ENCODE data around the gene RTP2. TPM values are rescaled to one million over a fixed set of nuclear protein-coding genes. Genes with fewer than 3 reads are reported as not detected.
A peak's percentile ranks its signal among the peaks of the same experiment; 100 is the strongest.

Gene RTP2
- total RNA-seq, 2 experiments from 2014 or later, result not detected

DNA sequence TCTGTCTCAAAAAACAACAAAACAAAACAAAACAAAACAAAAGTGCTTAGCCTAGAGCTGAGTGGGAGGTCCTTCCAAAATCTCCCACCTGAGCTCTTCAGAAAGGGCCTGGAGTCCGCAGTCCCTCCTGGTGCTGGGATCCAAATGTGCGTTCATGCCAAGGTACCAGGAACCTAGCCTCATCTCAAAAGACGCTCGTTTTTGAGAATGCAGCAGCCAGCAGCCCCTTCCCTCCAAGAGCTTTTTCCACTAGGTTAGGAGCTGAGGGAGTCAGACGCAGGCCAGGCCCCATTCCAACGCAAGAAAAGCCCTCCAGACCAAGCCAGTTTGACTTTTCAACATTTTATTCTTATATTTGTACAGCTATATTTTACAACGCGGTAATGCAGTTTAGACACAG lies 18.7 kb upstream of the RTP2 start:
- Mint-ChIP-seq H3K36me3 (ENCODE audit: low read depth) (peaks cover 15% of the 10 kb centered on the region), H3K4me1 (no peaks in the 10 kb centered on the region), H3K27ac (no peak overlapping the region), H3K4me3 (no peak overlapping the region), H3K27me3 (no peaks in the 10 kb centered on the region), H3K9me3 (no peaks in the 10 kb centered on the region)
- ChIA-PET CTCF (interaction anchor here (0.6 to 1.3 kb wide), 3 partner anchors 19 to 994 kb away, joined by 3 read pairs; no protein-coding TSS in a partner anchor), POLR2A (no interaction called here)
- DNase-seq, result no peak

DNA sequence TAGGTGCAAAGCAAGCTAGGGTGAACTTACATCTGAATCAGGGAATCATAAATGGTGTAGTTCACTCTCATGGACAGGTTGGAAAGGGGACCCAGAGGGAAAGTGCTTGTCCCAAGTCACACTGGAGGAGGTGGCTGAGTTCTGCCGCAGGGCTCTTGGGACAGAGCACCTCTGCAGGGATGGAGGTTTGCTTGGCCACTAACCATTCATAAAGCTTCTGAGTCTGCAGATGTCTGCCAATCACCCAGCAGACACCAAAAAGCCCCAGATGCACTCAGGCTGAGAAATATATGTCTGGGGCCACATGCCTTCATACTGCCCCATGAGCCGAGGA lies 17.9 kb upstream of the RTP2 start:
- peaks cover under 1% of the 10 kb centered on the region for H3K27me3 Mint-ChIP-seq

GRCh38 chr3:187719628-187720336 lies 17.4 kb upstream of the RTP2 start:
- Mint-ChIP-seq H3K27ac (no peak overlapping the region), H3K9me3 (no peaks in the 10 kb centered on the region), H3K4me3 (no peak overlapping the region), H3K36me3 (ENCODE audit: low read depth) (peaks cover 9% of the 10 kb centered on the region), H3K27me3 (peaks cover 3% of the 10 kb centered on the region), H3K4me1 (no peaks in the 10 kb centered on the region)
- DNase-seq, result no peak
- CTCF ChIA-PET, result interaction anchor here (1.0 to 6.9 kb wide), 4 partner anchors 20 to 499 kb away, joined by 3 to 45 read pairs (median 4); no protein-coding TSS in a partner anchor
- POLR2A ChIA-PET, result no interaction called here

More for the DNA sequence above, 17.9 kb upstream of the RTP2 start:
- ChIA-PET CTCF (interaction anchor here (0.6 to 6.9 kb wide), 4 partner anchors 20 to 995 kb away, joined by 3 to 45 read pairs (median 3); no protein-coding TSS in a partner anchor), POLR2A (no interaction called here)
- Mint-ChIP-seq H3K4me1 (no peaks in the 10 kb centered on the region), H3K27ac (no peak overlapping the region), H3K9me3 (no peaks in the 10 kb centered on the region), H3K4me3 (no peak overlapping the region), H3K36me3 (ENCODE audit: low read depth) (peaks cover 13% of the 10 kb centered on the region)
- no peak for DNase-seq

GRCh38 chr3:187718802-187719201 lies 16.4 kb upstream of the RTP2 start:
- Mint-ChIP-seq H3K4me3 (no peak overlapping the region), H3K9me3 (no peaks in the 10 kb centered on the region), H3K4me1 (peaks cover 8% of the 10 kb centered on the region), H3K27ac (no peak overlapping the region), H3K36me3 (ENCODE audit: low read depth) (peaks cover 4% of the 10 kb centered on the region), H3K27me3 (peaks cover 6% of the 10 kb centered on the region)
- CTCF ChIA-PET, result interaction anchor here (1.0 to 6.9 kb wide), 4 partner anchors 22 to 398 kb away, joined by 4 to 45 read pairs (median 6); no protein-coding TSS in a partner anchor
- DNase-seq, result no peak
- POLR2A ChIA-PET, result no interaction called here

GRCh38 chr3:187717572-187717971 lies 15.2 kb upstream of the RTP2 start:
- Mint-ChIP-seq H3K4me1 (peaks cover 15% of the 10 kb centered on the region), H3K9me3 (no peaks in the 10 kb centered on the region), H3K27ac (no peak overlapping the region), H3K27me3 (peaks cover 6% of the 10 kb centered on the region), H3K36me3 (ENCODE audit: low read depth) (peaks cover 4% of the 10 kb centered on the region), H3K4me3 (no peak overlapping the region)
- ChIA-PET POLR2A (no interaction called here), CTCF (interaction anchor here (0.6 to 6.9 kb wide), 5 partner anchors 15 to 984 kb away, joined by 3 to 45 read pairs (median 4); no protein-coding TSS in a partner anchor)
- DNase-seq, result no peak

GRCh38 chr3:187714404-187714979 lies 12.1 kb upstream of the RTP2 start:
- H3K4me1 Mint-ChIP-seq, result peaks cover 15% of the 10 kb centered on the region
- DNase-seq, result peak; percentile 79
- H3K27ac Mint-ChIP-seq, result no peak overlapping the region
- ChIA-PET CTCF (interaction anchor here (0.7 to 6.9 kb wide), 13 partner anchors 9 to 1430 kb away, joined by 3 to 45 read pairs (median 4); no protein-coding TSS in a partner anchor), POLR2A (interaction anchor here (1.0 kb wide), 2 partner anchors 23 to 346 kb away, joined by 3 to 5 read pairs; partner anchors contain the start of gene RTP4)
- no peaks in the 10 kb centered on the region for H3K36me3 Mint-ChIP-seq (ENCODE audit: low read depth)
- peaks cover 6% of the 10 kb centered on the region for H3K27me3 Mint-ChIP-seq
- no peaks in the 10 kb centered on the region for H3K9me3 Mint-ChIP-seq
- H3K4me3 Mint-ChIP-seq, result no peak overlapping the region

DNA sequence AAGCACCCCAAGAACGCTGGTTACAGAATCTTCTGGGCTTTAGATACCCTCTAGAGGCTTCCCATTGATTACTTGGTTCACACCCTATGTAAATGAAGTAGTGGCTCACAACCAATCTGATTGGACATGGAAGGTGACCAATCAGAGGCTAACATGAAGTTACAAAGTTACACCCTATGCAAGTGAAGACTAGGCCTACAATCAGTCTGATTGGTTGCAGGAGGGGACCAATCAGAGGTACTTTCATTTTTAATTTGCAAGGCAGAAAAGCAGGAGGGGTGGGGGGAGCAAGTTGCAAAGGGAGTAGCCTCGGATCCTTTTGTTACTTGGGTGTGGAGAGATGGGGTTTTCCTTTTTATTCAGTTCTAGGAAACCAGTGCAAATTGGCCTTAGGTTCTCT lies 11.1 kb upstream of the RTP2 start:
- CTCF ChIA-PET, result interaction anchor here (0.7 to 6.9 kb wide), 11 partner anchors 8 to 495 kb away, joined by 3 to 45 read pairs (median 4); no protein-coding TSS in a partner anchor
- peak; percentile 29 for DNase-seq
- H3K9me3 Mint-ChIP-seq, result no peaks in the 10 kb centered on the region
- H3K4me1 Mint-ChIP-seq, result peaks cover 15% of the 10 kb centered on the region
- no peak overlapping the region for H3K27ac Mint-ChIP-seq
- H3K27me3 Mint-ChIP-seq, result peaks cover 6% of the 10 kb centered on the region
- POLR2A ChIA-PET, result interaction anchor here (1.0 kb wide), 1 partner anchor 345 kb away, joined by 5 read pairs; the partner anchor contains the start of gene RTP4
- no peak overlapping the region for H3K4me3 Mint-ChIP-seq
- H3K36me3 Mint-ChIP-seq (ENCODE audit: low read depth), result no peaks in the 10 kb centered on the region

DNA sequence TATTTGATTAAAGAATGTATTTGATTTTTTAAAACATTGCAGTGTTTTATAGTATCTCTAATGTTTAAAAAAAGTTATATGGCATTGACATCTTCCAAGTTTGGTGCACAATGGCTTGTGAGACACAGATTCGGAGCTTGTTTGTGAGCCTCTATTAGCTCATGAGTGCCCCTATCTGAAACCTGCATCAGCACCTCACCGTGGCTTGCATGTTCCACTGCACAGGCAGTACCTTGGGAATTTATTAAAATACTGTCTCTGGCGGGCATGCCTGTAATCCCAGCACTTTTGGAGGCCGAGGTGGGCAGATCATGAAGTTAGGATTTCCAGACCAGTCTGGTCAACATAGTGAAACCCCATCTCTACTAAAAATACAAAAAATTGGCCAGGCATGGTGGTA lies 6.8 kb upstream of the RTP2 start:
- ChIA-PET POLR2A (no interaction called here), CTCF (interaction anchor here (1.4 kb wide), 1 partner anchor 31 kb away, joined by 3 read pairs; no protein-coding TSS in a partner anchor)
- no peak for DNase-seq
- no peaks in the 10 kb centered on the region for H3K9me3 Mint-ChIP-seq
- no peak overlapping the region for H3K27ac Mint-ChIP-seq
- H3K27me3 Mint-ChIP-seq, result peaks cover 6% of the 10 kb centered on the region
- H3K36me3 Mint-ChIP-seq (ENCODE audit: low read depth), result no peaks in the 10 kb centered on the region
- H3K4me1 Mint-ChIP-seq, result peaks cover 10% of the 10 kb centered on the region
- H3K4me3 Mint-ChIP-seq, result no peak overlapping the region

DNA sequence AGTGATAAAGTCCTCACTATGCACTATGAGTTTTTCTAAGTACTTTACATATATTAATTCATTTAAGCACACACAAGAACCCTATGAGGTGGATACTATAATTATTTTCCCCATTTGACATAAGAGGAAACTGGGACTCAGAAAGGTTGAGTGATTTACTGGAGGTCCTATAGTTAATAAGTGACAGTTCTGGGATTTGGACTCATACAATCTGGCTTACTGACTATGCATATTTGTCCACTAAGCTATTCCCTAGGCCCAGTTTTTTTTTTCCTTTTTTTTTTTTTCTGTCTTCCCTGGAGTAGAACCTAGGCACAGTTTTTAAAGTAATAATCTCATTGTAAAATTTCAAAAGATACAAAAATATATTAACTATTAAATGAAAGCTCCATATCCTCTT lies 6.3 kb upstream of the RTP2 start:
- Mint-ChIP-seq H3K27me3 (peaks cover 6% of the 10 kb centered on the region), H3K27ac (no peak overlapping the region), H3K4me1 (peaks cover 6% of the 10 kb centered on the region), H3K4me3 (no peak overlapping the region), H3K9me3 (no peaks in the 10 kb centered on the region), H3K36me3 (ENCODE audit: low read depth) (no peaks in the 10 kb centered on the region)
- DNase-seq, result no peak
- CTCF ChIA-PET, result interaction anchor here (1.4 kb wide), 1 partner anchor 31 kb away, joined by 3 read pairs; no protein-coding TSS in a partner anchor
- POLR2A ChIA-PET, result no interaction called here

DNA sequence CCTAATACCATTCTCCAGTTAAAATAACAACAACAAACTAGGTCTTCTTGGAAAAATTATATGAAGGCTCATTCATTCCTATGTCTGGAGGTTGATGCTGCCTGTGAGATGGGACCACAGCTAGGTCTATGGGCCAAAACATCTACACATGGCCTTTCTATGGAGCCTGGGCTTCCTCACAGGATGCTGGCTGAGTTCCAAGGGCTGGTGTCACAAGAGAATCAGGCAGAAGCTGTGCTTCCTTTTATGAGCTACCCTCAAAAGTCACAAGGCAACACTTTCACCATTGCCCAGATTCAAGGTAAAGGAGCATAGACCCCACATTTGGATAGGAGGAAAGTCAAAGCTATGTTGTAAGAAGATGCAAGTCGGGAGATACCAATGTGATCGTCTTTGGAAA lies 4.6 kb upstream of the RTP2 start:
- Mint-ChIP-seq H3K27me3 (peaks cover 6% of the 10 kb centered on the region), H3K4me1 (no peaks in the 10 kb centered on the region), H3K27ac (no peak overlapping the region), H3K36me3 (ENCODE audit: low read depth) (no peaks in the 10 kb centered on the region), H3K9me3 (no peaks in the 10 kb centered on the region), H3K4me3 (no peak overlapping the region)
- POLR2A ChIA-PET, result no interaction called here
- no peak for DNase-seq
- CTCF ChIA-PET, result interaction anchor here (2.0 kb wide), 1 partner anchor 27 kb away, joined by 5 read pairs; no protein-coding TSS in a partner anchor

DNA sequence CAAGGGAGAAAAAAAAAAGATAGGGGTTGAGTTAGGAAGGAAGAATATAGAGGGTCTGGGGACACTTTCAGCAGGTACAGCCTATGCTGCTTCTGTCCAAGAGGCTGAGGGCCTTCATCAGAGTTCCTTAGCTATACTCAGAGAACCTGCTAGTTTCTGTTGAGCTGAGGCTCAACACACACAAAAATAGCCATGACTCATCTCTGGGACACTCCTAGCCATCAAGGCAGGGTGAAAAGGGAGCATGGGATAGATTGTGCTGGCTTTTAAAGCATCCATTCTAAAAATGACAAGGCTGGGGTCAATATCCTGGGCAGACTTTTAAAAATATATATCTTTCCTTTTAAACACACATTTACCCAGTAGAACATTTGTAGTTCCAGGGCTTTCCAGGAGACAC lies 2.8 kb upstream of the RTP2 start:
- Mint-ChIP-seq H3K9me3 (no peaks in the 10 kb centered on the region), H3K36me3 (ENCODE audit: low read depth) (no peaks in the 10 kb centered on the region), H3K4me3 (no peak overlapping the region), H3K27ac (no peak overlapping the region), H3K4me1 (no peaks in the 10 kb centered on the region), H3K27me3 (peaks cover 6% of the 10 kb centered on the region)
- ChIA-PET CTCF (no interaction called here), POLR2A (no interaction called here)
- DNase-seq, result no peak

- POLR2A ChIA-PET, result no interaction called here
- Mint-ChIP-seq H3K36me3 (ENCODE audit: low read depth) (no peaks in the 10 kb centered on the region), H3K4me3 (no peak overlapping the region), H3K9me3 (no peaks in the 10 kb centered on the region), H3K27ac (no peak overlapping the region), H3K4me1 (no peaks in the 10 kb centered on the region), H3K27me3 (peaks cover 10% of the 10 kb centered on the region)
- DNase-seq, result no peak
- CTCF ChIA-PET, result interaction anchor here (1.0 to 1.3 kb wide), 2 partner anchors 21 to 380 kb away, joined by 4 to 6 read pairs; no protein-coding TSS in a partner anchor
Observed at GRCh38 chr3:187700249-187700648, 2.1 kb downstream of the RTP2 start.
